GM19239 (cell line): Measurements from ENCODE around the gene OPRPN.

Experiments
- DNase-seq: peaks from one replicate; pipeline ENCODE4 v3.0.0; 2011; ENCODE audit warnings: low spot score; ENCODE audit not compliant: insufficient read length
- FAIRE-seq: peaks from 2 replicates; lab custom pipeline; 2011; peaks lifted over from hg19 to GRCh38; lab: Jason Lieb, UNC

Gene OPRPN

GRCh38 chr4:70397580-70397979, at the start of gene OPRPN:
Gene OPRPN, plus strand, starts transcription at chr4:70397940. Its CDS starts 1,346 bp downstream, at chr4:70399286.
- FAIRE-seq (no peak), DNase-seq (no peak)

DNA sequence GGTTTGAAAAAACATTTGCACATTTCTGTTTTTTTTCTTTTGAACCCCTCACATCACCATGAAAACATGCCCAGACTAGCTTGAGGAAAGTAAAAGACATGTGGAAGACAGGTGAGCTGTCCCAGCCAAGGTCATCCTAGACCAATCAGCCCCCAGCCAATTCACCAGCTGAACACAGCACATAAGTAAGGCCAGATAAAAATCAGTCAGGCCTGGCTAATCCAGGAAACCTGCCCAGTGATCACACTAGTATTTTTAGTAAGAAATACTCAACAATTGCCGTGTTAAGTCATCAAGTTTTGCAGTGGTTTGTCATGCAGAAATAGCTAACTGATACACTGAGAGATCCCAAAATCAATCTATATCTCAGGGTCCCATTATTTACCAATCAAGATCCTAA, 41.6 kb upstream of the OPRPN start:
- FAIRE-seq (no peak), DNase-seq (no peak)

DNA sequence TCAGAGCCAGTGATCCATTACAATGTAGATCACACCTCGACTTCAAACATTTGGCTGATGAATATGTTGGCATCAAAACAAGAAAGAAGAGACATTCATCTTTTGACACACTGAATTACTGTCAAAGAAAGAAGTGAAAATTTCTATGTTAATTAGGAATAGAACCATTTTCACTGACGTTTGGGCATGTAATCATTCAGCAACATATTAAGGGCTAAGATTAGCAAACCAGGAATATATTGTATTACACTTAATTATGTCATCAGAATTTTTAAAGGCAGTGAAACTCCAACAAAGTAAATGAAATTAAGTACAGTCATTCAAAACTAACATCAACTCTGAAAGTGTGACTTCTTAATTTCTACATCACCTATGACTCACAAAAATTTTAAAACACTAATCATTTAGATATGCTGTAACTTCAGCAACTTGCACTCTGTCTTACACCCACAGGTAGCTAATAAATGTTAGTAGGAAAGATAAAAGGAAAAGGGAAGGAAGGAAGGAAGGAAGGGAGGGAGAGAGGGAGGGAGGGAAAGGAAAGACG, 38.6 kb upstream of the OPRPN start:
- FAIRE-seq = no peak

GRCh38 chr4:70360460-70360859, 37.3 kb upstream of the OPRPN start, which contains the start of gene SMR3A:
Gene SMR3A, plus strand, starts transcription at chr4:70360760. Its CDS starts 1,356 bp downstream, at chr4:70362116.
- FAIRE-seq = no peak
- no peak for DNase-seq

More for the DNA sequence above, 38.6 kb upstream of the OPRPN start:
- no peak for DNase-seq

- DNase-seq = no peak
- FAIRE-seq = no peak
These were observed 33.7 kb upstream of the OPRPN start for GRCh38 chr4:70364002-70364401.

DNA sequence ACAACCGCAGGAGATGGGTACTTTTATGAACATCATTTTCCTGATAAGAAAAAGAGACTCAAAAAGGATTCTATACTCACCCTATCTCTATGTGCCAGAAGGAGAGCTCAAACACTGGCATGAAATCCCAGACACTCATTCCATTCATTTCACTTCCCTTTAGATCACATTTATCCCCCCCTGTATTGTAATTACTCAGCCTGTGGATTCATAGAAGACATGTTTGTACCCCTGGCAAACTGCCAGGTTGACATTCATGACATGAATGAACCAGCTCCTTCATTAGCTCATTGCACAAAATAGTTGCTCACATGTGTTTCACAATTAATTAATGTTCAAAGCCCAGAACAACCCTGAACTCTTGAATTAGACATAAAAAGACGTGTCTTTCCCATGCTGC, 32.3 kb upstream of the OPRPN start:
- no peak for DNase-seq
- FAIRE-seq = no peak

GRCh38 chr4:70367813-70368212, 29.9 kb upstream of the OPRPN start:
- DNase-seq = no peak
- no peak for FAIRE-seq

- DNase-seq = no peak
- FAIRE-seq = no peak
These were observed 25.8 kb upstream of the OPRPN start for GRCh38 chr4:70371987-70372386.

DNA sequence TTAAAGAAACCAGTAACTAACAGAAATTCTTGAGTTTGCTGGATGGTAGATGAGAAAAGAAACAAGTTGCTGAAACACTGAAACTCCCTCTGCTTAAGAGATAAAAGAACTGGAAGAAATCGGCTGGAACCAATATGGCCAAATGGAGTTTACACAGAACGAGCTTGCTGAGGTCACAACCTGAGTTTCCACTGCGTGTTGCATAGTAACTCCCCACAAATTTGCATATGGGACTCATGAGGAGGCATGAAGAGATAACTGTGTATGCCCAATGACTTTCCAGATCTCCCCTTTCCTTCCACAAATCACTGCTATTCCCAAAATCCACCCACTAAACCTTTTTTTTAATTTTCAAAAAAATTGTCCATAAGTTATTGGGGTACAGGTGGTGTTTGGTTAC, 25.0 kb upstream of the OPRPN start:
- no peak for FAIRE-seq
- DNase-seq = no peak

DNA sequence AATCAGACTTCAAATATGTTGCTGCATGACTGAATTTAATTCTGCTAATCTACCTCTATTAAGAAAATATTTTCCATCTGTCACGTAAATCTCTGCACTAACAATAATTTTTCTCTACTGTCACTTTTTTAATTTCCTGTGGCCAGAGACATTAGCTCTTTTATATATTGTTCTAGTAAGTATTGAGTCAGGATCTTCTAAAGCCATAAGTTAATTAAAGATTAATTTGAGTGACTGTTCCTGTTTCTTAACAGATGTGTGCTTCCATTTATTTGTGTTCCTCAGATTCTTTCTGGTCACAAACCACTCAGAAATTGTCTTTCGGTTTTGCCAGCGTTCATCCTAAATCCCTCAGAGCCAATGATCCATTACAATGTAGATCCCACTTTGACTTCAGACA, 17.2 kb upstream of the OPRPN start:
- DNase-seq (no peak), FAIRE-seq (no peak)

DNA sequence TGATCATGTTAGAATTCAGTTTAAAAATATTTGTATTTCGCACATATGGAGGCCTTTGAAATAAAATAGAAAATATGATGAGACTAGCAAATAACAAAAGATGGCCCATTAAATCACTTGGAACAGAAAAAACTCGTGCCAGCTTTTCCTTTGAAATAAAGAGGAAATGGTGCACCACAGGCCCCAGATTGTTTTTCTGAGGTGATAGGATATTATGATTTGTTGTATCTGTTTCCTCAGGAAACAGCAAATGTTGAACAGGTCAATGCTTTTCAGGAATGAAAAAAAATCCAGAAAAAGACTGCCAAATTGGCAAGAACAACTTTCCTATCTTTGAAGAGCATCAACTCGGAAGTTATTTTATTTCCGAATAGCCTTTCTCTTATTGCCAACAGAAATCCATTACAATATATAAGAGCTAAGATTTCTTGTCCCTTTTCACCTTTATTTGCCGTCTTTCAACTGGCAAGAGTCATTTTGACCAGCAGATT, 15.0 kb upstream of the OPRPN start, which contains the start of gene SMR3B:
TSS of gene SMR3B (plus strand) at position 441 of the 491 bp plus-strand sequence. CDS start 1,380 bp downstream, outside the sequence.
- no peak for FAIRE-seq
- DNase-seq = no peak

DNA sequence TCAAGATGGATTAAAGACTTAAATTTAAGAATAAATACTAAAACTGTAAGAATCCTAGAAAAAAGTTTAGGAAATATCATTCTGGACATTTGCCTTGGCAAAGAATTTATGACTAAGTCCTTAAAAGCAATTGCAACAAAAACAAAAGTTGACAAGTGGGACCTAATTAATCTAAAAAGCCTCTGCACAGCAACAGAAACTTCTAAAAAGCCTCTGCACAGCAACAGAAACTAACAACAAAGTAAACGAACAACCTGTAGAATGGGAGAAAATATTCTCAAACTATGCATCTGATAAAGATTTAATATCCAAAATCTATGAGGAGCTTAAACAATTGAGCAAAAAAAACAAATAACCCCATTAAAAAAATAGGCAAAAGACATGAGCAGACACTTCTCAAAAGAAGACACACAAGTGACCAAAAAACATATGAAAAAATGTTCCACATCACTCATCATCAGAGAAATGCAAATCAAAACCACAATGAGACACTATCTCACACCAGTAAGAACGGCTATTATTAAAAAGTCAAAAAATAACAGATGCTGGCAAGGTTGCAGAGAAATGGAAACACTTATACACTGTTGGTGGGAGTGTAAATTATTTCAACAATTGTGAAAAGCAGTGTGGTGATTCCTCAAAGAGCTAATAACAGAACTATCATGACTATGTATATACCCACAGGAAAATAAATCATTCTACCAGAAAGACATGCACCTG, 5.5 kb upstream of the OPRPN start:
- FAIRE-seq = peak; percentile 65
- no peak for DNase-seq

DNA sequence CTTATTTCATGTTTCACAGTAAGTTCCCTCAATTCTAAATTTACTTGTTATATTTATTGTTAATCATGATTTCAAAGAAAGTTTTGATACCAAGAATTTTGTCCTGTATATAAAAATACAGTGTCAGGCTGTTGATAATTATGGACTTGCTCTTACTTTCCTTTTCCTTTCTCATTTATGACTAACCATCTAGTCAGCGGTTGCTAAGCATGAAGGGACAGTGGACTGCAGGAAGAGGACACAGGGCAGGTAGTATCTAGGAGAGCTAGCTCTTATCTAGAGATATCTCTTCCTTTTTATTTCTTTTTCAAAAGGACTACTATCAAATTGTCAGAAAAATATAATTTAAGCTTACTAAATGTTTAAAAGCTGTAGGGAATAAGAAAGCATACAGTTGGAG, 1.6 kb downstream of the OPRPN start:
- DNase-seq (no peak), FAIRE-seq (peak; percentile 4)

- FAIRE-seq = peak; percentile 39
These were observed 5.0 kb downstream of the OPRPN start for GRCh38 chr4:70402762-70403161.

DNA sequence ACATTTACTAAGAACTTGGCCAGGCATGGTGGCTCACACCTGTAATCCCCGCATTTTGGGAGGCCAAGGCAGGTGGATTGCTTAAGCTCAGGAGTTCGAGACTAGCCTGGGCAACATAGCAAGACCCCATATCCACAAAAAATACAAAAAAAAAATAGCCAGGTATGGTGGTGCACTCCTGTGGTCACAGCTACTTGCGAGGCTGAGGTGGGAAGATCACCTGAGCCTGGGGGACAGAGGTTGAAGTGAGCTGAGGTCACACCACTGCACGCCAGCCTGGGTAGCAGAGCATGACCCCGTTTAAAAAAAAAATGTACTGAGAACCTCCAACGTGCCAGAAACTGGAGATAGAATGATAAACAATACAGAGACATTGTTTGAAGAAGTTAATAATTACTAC, 8.0 kb downstream of the OPRPN start:
- DNase-seq (no peak), FAIRE-seq (no peak)

More at GRCh38 chr4:70402762-70403161, 5.0 kb downstream of the OPRPN start:
- no peak for DNase-seq

GRCh38 chr4:70425306-70425705, 27.6 kb downstream of the OPRPN start:
- no peak for DNase-seq
- FAIRE-seq = no peak

GRCh38 chr4:70426789-70427188, 29.0 kb downstream of the OPRPN start:
- DNase-seq (no peak), FAIRE-seq (no peak)

DNA sequence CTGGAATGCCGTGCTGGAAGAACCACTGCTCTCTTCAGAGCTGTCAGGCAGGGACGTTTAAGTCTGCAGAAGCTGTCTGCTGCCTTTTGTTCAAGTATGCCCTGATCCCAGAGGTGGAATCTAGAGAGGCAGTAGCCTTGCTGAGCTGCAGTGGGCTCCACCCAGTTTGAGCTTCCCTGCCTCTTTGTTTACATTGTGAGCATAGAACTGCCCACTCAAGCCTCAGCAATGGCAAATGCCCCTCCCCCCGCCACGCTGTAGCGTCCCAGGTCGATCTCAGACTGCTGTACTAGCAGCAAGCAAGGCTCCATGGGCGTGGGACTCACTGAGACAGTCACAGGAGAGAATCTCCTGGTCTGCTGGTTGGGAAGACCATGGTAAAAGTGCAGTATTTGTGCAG, 39.5 kb downstream of the OPRPN start:
- DNase-seq = no peak
- FAIRE-seq = no peak

- FAIRE-seq = no peak
- no peak for DNase-seq
These were observed 44.7 kb downstream of the OPRPN start for GRCh38 chr4:70442474-70442873.

GRCh38 chr4:70443329-70443728, 45.6 kb downstream of the OPRPN start:
- FAIRE-seq = no peak
- no peak for DNase-seq

DNA sequence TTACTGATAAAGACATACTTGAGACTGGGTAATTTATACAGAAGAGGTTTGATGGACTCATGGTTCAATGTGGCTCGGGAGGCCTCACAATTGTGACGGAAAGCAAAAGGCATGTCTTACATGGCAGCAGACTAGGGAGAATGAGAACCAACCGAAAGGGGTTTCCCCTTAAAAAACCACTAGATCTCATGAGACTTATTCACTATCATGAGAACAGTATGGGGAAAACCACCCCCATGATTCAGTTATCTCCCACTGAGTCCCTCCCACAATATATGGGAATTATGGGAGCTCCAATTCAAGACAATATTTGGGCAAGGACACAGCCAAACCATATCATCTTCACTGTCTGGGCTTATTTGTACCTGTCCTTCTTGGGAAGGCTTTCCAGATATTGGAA, 51.5 kb downstream of the OPRPN start:
- FAIRE-seq = no peak

GRCh38 chr4:70452946-70453345, 55.2 kb downstream of the OPRPN start:
- no peak for FAIRE-seq
- no peak for DNase-seq

More for the DNA sequence above, 51.5 kb downstream of the OPRPN start:
- DNase-seq = no peak
